Astrocyte of the cerebellum (primary cell): ENCODE data around the gene AP5Z1.

Source experiments
- DNase-seq: peaks from one replicate; pipeline ENCODE4 v3.0.0-alpha.2; 2011; ENCODE audit warnings: low read depth
- H3K4me3 ChIP-seq: 2 replicates; pipeline ENCODE4 v1.5.1; 2011; ENCODE audit warnings: mild to moderate bottlenecking, low read depth, low read length, moderate library complexity
- CTCF ChIP-seq: IDR thresholded peaks from 2 replicates; pipeline ENCODE4 v1.5.1; 2012; ENCODE audit warnings: low read length, low read depth, moderate library complexity, mild to moderate bottlenecking; ENCODE audit errors: missing control alignments
- in situ Hi-C: cut with HindIII; loops from 2 replicates; pipeline ENCODE4 v1.10.0; 2017; ENCODE audit warnings: low sequenced_read_pairs

AP5Z1 gene

GRCh38 chr7:4745265-4745919 lies 30.0 kb upstream of the AP5Z1 start:
- no peak for TF ChIP-seq CTCF
- no peak for DNase-seq
- no peak overlapping the region for H3K4me3 ChIP-seq
- in situ Hi-C loops: no loop called here

- no peak for DNase-seq
- H3K4me3 ChIP-seq: no peak overlapping the region
- TF ChIP-seq CTCF: no peak
- in situ Hi-C loops: no loop called here
Observed at GRCh38 chr7:4745971-4746919, 29.2 kb upstream of the AP5Z1 start.

- in situ Hi-C loops: no loop called here
- DNase-seq: no peak
- TF ChIP-seq CTCF: no peak
- no peak overlapping the region for H3K4me3 ChIP-seq
Observed at GRCh38 chr7:4747013-4747412, 28.4 kb upstream of the AP5Z1 start.

- in situ Hi-C loops: no loop called here
- H3K4me3 ChIP-seq: no peak overlapping the region
- TF ChIP-seq CTCF: no peak
- no peak for DNase-seq
Observed at GRCh38 chr7:4747746-4748145, 27.7 kb upstream of the AP5Z1 start.

GRCh38 chr7:4748231-4748681 lies 27.2 kb upstream of the AP5Z1 start:
- in situ Hi-C loops: no loop called here
- DNase-seq: no peak
- TF ChIP-seq CTCF: no peak
- no peak overlapping the region for H3K4me3 ChIP-seq

GRCh38 chr7:4749363-4749762 lies 26.1 kb upstream of the AP5Z1 start:
- in situ Hi-C loops: no loop called here
- no peak overlapping the region for H3K4me3 ChIP-seq
- DNase-seq: no peak
- no peak for TF ChIP-seq CTCF
